Measurements from ENCODE around the gene CTSZ.

Gene CTSZ

GRCh38 chr20:59030911-59031563 is 24.0 kb upstream of the CTSZ start:
- DNase-seq, result no peak

DNA sequence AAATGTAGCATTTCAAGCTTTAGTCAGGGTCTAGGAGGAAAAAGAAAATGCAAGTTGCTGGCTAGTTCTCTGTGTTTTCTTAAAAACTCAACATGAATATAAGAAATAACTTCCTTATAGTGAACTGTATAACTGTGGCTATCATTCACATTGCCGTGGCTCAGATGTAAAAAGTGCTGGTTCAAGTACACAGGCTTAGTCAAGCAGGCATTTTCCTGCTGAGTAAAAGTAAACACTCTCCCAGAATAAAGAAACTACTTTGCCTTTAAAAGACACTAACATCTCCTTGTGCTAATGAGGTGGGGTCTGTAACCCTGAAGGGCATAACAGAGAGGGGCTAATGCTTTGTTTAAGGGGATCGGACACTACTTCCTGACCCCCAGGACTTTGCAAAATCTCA is 21.8 kb upstream of the CTSZ start:
- no peak for DNase-seq

- DNase-seq, result no peak
These were observed 20.8 kb upstream of the CTSZ start for GRCh38 chr20:59027741-59028320.

- DNase-seq, result no peak
These were observed 20.1 kb upstream of the CTSZ start for GRCh38 chr20:59026904-59027740.

- DNase-seq, result no peak
These were observed 18.5 kb upstream of the CTSZ start for GRCh38 chr20:59025511-59025910.

DNA sequence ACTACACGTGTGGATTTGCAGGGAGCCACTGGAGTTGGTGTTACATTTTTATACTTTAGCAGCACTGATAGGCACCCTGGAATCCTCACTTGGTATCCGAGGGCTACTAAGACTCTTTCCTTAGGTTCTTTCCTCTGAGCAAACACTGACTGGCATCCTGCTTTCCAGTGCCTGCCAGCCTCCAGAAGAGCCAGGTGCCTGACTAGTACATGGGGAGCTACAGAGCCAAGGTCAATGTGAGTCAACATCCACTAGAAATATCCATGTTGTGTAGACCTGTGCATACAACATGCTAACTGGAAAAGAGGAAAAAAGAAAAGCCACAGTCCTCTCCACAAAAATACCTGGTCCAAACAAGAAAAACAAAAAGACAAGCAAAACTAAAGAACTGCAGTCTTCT is 18.0 kb upstream of the CTSZ start:
- no peak for DNase-seq

DNA sequence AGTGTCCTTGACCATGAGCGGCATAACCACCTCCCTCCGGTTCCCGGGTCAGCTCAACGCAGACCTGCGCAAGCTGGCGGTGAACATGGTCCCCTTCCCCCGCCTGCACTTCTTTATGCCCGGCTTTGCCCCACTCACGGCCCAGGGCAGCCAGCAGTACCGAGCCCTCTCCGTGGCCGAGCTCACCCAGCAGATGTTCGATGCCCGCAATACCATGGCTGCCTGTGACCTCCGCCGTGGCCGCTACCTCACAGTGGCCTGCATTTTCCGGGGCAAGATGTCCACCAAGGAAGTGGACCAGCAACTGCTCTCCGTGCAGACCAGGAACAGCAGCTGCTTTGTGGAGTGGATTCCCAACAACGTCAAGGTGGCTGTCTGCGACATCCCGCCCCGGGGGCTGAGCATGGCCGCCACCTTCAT is 17.1 kb upstream of the CTSZ start:
- no peak for DNase-seq

GRCh38 chr20:59023616-59024015 is 16.6 kb upstream of the CTSZ start:
- DNase-seq, result no peak

- DNase-seq, result no peak
These were observed 15.7 kb upstream of the CTSZ start for GRCh38 chr20:59022754-59023153.

- DNase-seq, result no peak
These were observed 14.0 kb upstream of the CTSZ start for GRCh38 chr20:59020938-59021551.

DNA sequence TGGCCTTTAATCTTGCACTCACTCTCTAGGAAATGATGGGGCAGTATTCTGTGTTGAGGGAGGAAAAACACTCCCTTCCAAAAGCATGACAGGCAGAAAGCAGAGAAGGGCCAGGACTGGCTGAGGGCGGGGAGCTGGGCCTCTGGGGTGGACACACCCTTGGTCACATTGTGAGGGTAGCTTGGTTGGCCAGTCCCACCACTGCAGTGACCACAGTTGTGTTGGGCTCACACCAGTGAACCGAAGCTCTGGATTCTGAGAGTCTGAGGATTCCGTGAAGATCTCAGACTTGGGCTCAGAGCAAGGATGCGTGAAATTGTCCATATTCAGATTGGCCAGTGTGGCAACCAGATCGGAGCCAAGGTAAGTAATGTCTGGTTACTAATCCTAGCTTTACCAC is 12.2 kb upstream of the CTSZ start, which contains the start of gene TUBB1:
Gene TUBB1 (plus strand): TSS at position 213 of the 400 bp plus-strand sequence. CDS start 94 bp downstream, at position 307.
- no peak for DNase-seq

DNA sequence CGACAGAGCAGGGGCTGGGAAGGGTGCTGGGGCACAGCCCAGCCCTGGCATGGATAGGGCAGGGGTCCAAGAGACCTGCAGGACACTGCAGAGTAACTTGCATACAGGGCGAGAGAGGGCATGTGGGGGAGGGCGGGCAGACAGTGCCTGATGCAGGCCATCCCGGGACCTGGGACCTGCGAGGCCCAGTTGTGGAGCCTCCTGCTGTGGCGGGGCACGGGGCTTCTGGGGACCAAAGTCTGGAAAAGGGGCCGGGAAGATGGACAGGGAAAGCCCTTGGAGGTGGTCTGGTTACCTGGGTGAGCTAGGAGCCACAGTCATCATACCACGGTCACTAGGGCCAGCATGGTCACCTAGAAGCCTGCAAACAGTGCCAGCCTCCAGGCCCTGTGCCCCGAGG is 11.8 kb upstream of the CTSZ start:
- no peak for DNase-seq

DNA sequence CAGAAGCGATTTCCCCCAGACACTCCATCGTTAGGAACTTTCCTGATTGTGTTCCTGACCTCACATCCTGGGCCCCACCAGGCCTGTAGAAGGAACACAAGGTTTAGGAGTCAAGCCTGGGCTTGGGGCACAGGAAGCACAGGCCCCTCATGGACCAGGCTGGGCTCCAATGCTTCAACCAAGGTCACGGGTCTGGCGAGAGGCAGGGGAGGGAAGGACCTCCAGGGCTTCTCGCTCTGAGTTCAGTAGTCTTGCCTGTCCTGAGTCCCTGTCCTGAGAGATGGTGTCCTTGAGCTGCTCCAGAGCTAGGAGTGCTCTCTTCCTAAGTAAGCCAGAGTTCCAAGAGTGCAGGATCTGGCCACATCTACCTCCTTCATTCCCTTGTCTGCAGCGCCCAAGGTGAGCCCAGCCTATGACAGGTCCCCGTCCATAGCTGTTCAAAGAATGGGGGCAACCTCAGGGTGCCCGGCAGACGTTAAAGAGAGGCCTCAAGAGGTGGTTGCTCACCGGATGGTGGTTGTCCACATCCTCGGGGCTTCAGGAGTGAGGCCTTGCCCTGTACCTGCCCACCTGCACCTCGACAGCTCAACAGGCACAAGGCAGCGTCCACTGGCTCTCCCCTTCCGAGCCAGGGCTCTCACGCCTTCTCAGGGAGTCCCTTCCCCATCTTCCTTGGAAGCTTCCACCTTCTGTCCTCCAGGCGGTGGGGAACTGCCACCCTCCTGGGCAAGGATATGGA is 10.6 kb upstream of the CTSZ start:
- DNase-seq, result no peak

DNA sequence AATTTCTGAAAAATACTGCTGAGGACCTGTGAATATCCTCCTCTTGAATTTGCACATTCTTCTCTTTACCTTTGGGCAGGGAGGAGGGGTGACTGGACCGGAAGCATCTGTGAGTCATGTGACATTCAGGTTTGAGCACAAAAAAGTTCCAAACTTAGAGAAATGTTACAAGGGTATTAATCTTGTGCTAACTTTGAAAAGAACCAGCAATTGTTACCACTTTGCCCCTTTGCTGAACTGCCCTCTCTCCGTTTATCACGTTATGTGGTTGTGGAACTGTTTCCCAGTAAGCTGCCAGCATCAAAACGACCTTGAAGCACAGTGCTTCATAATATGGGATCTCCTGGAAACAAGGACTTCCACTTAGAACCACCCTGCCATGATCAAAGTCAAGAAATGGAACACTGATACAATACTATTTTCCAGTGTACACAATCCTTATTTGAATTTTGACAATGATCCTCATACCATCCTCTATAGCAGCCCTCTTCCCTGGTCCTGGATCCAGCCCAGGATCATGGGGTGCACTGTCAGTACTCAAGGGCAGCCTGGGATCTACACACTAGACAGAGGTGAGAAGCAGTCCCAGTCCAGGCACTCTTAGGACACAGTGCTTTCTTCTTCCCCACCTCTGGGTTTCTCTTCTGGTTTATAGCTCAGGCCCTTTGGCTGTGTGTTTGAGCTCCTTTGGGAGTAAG is 9.9 kb upstream of the CTSZ start:
- DNase-seq, result no peak

GRCh38 chr20:59015812-59016711 is 9.0 kb upstream of the CTSZ start:
- no peak for DNase-seq

DNA sequence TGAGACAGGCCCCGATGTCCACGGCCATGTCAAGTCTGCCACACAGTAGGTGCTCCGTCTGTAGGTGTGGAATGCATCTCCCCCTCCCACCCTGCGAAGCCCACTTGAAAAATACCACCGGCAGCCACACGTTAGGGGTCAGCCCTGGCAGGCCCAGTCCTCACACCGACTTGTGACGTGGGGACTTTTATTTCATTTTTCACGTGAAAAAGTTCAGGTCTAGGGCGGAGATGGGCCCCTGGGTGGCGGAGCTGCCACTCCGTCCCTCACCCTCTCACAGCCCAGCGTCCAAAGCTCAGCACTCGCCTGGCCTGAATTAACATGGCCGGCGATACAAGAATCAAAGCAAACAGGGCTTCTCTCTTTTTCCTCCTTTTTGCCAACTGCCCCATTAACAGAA is 8.4 kb upstream of the CTSZ start:
- no peak for DNase-seq

GRCh38 chr20:59014680-59015389 is 7.8 kb upstream of the CTSZ start:
- no peak for DNase-seq

- DNase-seq, result no peak
These were observed 7.0 kb upstream of the CTSZ start for GRCh38 chr20:59013959-59014608.

DNA sequence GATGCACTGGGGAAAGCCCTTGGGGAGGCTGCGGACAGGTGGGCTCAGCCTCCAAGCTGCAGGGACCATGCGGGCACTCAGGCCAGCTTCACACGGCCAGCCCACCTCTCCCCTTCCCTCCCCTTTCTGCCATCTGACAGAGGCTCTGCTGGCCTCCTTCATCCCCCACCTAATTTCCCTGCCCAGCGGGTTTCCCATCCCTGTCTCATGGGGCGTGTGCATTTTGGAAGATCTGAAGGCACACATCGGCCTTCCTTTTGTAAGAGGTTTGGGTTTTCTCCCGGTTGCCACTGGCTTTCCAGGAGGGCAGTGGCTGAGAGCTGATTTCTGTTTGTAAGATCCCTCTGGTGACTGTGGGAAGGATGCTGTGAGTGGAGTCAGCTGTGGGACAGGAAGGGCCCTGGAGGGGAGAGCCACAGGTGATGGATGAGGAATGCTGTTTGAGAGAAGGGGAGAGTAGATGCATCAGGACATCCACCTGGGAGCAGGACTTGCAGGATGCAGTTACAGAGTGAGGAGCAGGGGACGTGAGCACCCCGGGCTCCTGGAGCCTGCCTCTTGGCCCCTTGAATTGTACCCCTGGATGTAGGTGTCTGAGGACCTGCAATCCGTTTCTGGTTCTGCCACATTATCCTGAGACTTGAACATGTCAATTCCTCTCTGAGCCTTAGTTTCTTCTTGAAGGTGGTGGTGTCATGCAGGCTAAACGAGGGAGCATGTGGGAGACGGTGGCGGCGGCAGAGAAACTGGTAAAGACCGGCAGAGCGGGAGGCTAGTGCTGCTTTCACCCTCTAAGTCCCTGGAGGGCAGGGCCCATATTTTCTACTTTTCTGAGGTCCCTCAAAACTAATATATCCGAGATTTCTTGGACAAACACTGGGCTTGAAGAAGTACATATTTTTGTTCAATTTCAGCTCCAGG is 6.2 kb upstream of the CTSZ start:
- no peak for DNase-seq
